ENCODE results near the gene PPP1R7.
A peak's percentile ranks its signal among the peaks of the same experiment; 100 is the strongest.

DNA sequence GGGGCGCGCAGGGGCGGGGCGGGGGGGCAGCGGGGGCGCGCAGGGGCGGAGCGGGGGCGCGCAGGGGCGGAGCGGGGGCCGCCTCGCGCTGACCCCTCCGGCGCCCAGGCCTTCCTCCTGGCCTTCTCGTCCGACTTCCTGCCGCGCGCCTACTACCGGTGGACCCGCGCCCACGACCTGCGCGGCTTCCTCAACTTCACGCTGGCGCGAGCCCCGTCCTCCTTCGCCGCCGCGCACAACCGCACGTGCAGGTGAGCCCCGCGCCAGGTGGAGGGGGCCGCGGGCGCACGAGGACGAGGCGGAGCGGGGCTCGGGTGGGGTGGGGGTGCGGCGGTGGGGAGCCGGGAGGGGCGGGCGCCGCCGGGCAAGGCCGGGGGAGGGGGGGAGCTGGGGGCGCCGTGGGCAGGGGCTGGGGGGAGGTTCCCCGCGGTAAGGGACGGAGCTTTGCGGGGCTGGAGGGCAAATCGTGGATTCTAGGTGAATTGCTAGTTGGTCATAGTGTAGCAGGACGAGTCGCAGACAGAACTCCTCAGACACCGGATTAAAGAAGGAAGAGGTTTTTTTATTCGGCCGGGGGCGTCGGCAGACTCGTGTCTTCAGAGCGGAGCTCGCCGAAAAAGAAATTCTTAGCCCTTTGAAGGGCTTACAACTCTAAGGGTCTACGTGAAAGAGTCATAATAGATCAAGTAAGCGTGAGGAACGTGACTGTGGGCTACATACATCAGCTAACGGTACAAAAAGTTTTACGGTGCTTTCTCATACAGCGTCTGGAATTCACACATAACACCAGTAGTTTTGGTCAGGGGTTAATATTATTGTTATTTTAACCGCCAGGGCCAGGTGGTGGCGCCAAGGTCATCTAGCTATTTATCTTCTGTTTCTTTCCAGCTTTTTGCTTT, 68.1 kb downstream of the PPP1R7 start:
- TF ChIP-seq, protein P1, sequence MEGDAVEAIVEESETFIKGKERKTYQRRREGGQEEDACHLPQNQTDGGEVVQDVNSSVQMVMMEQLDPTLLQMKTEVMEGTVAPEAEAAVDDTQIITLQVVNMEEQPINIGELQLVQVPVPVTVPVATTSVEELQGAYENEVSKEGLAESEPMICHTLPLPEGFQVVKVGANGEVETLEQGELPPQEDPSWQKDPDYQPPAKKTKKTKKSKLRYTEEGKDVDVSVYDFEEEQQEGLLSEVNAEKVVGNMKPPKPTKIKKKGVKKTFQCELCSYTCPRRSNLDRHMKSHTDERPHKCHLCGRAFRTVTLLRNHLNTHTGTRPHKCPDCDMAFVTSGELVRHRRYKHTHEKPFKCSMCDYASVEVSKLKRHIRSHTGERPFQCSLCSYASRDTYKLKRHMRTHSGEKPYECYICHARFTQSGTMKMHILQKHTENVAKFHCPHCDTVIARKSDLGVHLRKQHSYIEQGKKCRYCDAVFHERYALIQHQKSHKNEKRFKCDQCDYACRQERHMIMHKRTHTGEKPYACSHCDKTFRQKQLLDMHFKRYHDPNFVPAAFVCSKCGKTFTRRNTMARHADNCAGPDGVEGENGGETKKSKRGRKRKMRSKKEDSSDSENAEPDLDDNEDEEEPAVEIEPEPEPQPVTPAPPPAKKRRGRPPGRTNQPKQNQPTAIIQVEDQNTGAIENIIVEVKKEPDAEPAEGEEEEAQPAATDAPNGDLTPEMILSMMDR (IDR thresholded peaks at IDR 0.05; ENCODE audit: borderline replicate concordance, extremely low read depth, low read length, poor library complexity, severe bottlenecking): peak; percentile 15
- no peak for TF ChIP-seq EZH2 (IDR thresholded peaks at IDR 0.05; ENCODE audit: borderline replicate concordance, low read depth, low read length, severe bottlenecking)

Measured in DND-41 (cell line).